Psoas muscle (tissue), 8 donors: ENCODE results near the gene ZNF831. TPM values are rescaled to one million over a fixed set of nuclear protein-coding genes. Genes with fewer than 3 reads are reported as not detected.

Source experiments
- ATAC-seq, 4 donors: fragments of 200-7000 bp; cut with Tn5 transposase; one replicate each; pipeline ENCODE4 v1.9.1; 2020; ENCODE audit warnings: moderate library complexity in 3 of 4, mild to moderate bottlenecking in 2 of 4
- DNase-seq, 2 donors: peaks; one replicate each; pipeline ENCODE4 v3.0.0-alpha.2; 2020
- H3K27ac ChIP-seq: fragments of 200-600 bp; one replicate; pipeline ENCODE4 v1.8.0; 2022
- H3K27me3 ChIP-seq, 3 donors: fragments of 200-600 bp in 1 of 3; one replicate each; pipeline versions ENCODE4 v1.6.1 to v1.8.0; 2013 to 2022; ENCODE audit warnings: low read length in 2 of 3, mild to moderate bottlenecking in 2 of 3, moderate library complexity in 1 of 3; ENCODE audit not compliant: insufficient read depth in 3 of 3
- H3K36me3 ChIP-seq, 2 donors: fragments of 200-600 bp in 1 of 2; one replicate each; pipeline versions ENCODE4 v1.6.1 to v1.8.0; 2013 to 2022; ENCODE audit warnings: low read depth in 1 of 2, mild to moderate bottlenecking in 1 of 2, moderate library complexity in 1 of 2; ENCODE audit not compliant: insufficient read depth in 1 of 2
- H3K4me1 ChIP-seq: fragments of 200-600 bp; one replicate; pipeline ENCODE4 v1.8.0; 2022
- H3K4me3 ChIP-seq: fragments of 200-600 bp; one replicate; pipeline ENCODE4 v1.8.0; 2022; ENCODE audit warnings: mild to moderate bottlenecking
- H3K9me3 ChIP-seq: fragments of 200-600 bp; one replicate; pipeline ENCODE4 v1.8.0; 2022
- CTCF ChIP-seq: fragments of 200-600 bp; IDR thresholded peaks from one replicate; pipeline ENCODE4 v1.8.0; 2022; ENCODE audit warnings: antibody characterized with exemption
- WGBS, 3 donors: extraction: QIAGEN DNeasy Blood & Tissue Kit; methylation state at CpG; one replicate each; pipeline versions ENCODE4 v1.1.6 to v1.1.7; 2013; 5-methylcytosine and 5-hydroxymethylcytosine counted together
- intact Hi-C, 2 donors: fragments of 100-400 bp; cut with DNase I; formaldehyde crosslinking; loops; one replicate each; pipeline versions ENCODE4 v1.11.0 to v1.14.2; 2022
- long read RNA-seq, 2 donors: library from polyadenylated mRNA; unstranded; transcript quantifications; one replicate each; pipeline ENCODE4 v2.0.0, GENCODE V29; 2021
- polyA plus RNA-seq, 3 donors: library from polyadenylated mRNA; stranded (reverse); fragments of 200-250 nt; gene quantifications; one replicate each; pipeline ENCODE4 v1.2.3, GENCODE V29; 2013
- total RNA-seq, 4 donors: library from RNA; stranded (reverse); fragmentation: NEBNext Ultra II Directional in 2 of 4; extraction: Animal tissue kit (Norgen Biotek cat#: 25700) in 2 of 4; gene quantifications; one replicate each; pipeline versions ENCODE4 v1.2.1 to v1.2.4, GENCODE V29; 2021 to 2023
- donor health status: healthy with polysubstance abuse.
- donor health status: DM: no; HTN: no; CAD: no; lungs with moderate emphysema.
- donor health status: Bipolar disorder and iron deficiency.
- donor health status: healthy.
- donor health status: DM: yes; HTN: yes; CAD: no.
- donor health status: DM: no; HTN: no; CAD: no.
- donor health status: DM: no; HTN: no; CAD: no.
- donor health status: DM: yes; HTN: yes; CAD: no.

Gene ZNF831
- total RNA-seq: under 1 TPM in 3 of 4 donors, not detected in 1; 0.02 to 0.08 (median 0.07) TPM
- under 1 TPM; 0.01 to 0.04 (median 0.01) TPM for polyA plus RNA-seq
- long read RNA-seq, donor 1: 0 reads
- long read RNA-seq, donor 2: 0 reads

DNA sequence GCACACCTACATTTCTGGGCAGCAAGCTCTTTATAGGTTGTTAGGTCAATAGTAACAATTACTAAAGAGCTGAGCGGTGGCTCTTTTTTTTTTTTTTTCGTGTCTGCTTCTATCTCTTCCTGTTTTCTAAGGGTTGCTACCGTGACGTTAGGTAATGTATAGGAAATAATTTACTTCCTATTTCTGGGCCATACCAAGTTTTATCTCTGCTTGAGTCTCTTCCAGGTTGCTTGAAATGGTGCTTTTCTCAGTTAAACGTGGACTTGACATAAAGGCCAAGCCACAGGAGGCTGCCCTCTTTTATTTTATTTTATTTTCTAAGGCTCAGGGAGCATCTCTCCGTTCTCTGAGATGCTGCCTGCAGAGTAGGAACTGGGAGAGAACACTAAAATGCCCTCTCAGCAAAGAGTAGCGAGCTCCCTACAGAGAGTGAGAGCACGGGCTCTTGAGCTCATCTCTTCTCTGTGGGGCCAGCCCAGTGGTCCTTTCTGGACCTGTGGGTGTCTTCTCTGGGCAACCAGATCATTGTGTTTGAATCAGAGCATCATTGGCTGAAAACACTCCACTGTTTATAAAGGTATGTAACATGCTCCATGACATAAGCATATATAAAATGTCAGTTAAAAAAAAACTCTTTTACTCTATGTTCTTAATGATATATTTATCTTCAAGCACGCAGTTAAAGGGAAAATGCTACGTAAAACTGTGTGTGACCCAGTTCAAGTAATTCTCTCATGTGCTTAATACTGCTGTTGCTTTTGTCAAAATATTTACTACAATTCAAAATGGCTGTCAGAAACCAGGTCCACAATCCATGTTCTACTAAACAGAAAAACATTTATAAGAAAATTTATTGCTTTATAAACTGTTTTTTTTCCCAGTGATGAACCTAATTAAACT lies at the start of gene ZNF831:
ZNF831 (plus strand) TSS at position 191 of the 900 bp plus-strand sequence. CDS start 27,199 bp downstream, outside the sequence.
- no peaks in the 10 kb centered on the region for H3K9me3 ChIP-seq
- no peak within 1 kb of the TSS for H3K27ac ChIP-seq
- no peak for TF ChIP-seq CTCF
- no peaks in the 10 kb centered on the region for H3K36me3 ChIP-seq
- DNase-seq: no peak
- intact Hi-C loops: no loop called here
- no peak for ATAC-seq
- WGBS, 3 donors: 82 to 87% (median 85%) methylated on average over 10 of the region's 10 CpGs
- H3K4me1 ChIP-seq: no peaks in the 10 kb centered on the region
- H3K27me3 ChIP-seq: peaks cover 0 to 5% (median 0%) of the 10 kb centered on the region in 3 donors
- H3K4me3 ChIP-seq: no peak within 1 kb of the TSS

- Histone ChIP-seq H3K9me3 (no peaks in the 10 kb centered on the region), H3K27ac (no peak overlapping the region), H3K4me3 (no peak overlapping the region), H3K36me3 (no peaks in the 10 kb centered on the region), H3K4me1 (no peaks in the 10 kb centered on the region), H3K27me3 (peaks cover 0 to 4% (median 2%) of the 10 kb centered on the region in 3 donors)
- ATAC-seq (no peak), DNase-seq (no peak)
- 62 to 71% (median 63%) methylated on average over 3 of the region's 3 CpGs for WGBS, 3 donors
- TF ChIP-seq CTCF: no peak
- intact Hi-C loops: no loop called here
Observed at GRCh38 chr20:59117526-59117925, 46.1 kb upstream of the ZNF831 start.

- Histone ChIP-seq H3K27me3 (peaks cover 0 to 4% (median 0%) of the 10 kb centered on the region in 3 donors), H3K4me3 (no peak overlapping the region), H3K4me1 (no peaks in the 10 kb centered on the region), H3K27ac (no peak overlapping the region), H3K36me3 (no peaks in the 10 kb centered on the region), H3K9me3 (no peaks in the 10 kb centered on the region)
- no peak for TF ChIP-seq CTCF
- WGBS, 3 donors: 77 to 86% (median 80%) methylated on average over 9 of the region's 9 CpGs
- no peak for ATAC-seq
- DNase-seq: no peak
- intact Hi-C loops: no loop called here
Observed at GRCh38 chr20:59118855-59119254, 44.8 kb upstream of the ZNF831 start.

- Histone ChIP-seq H3K4me3 (no peak overlapping the region), H3K36me3 (no peaks in the 10 kb centered on the region), H3K27me3 (peaks cover 0 to 4% (median 0%) of the 10 kb centered on the region in 3 donors), H3K9me3 (no peaks in the 10 kb centered on the region), H3K27ac (no peak overlapping the region), H3K4me1 (no peaks in the 10 kb centered on the region)
- 55 to 66% (median 65%) methylated on average over 7 of the region's 7 CpGs for WGBS, 3 donors
- ATAC-seq: no peak
- intact Hi-C loops: no loop called here
- TF ChIP-seq CTCF: no peak
- DNase-seq: no peak
Observed at GRCh38 chr20:59120491-59120890, 43.1 kb upstream of the ZNF831 start.
